GM12891 (cell line): ENCODE results near the gene PTPRG.
A peak's percentile ranks its signal among the peaks of the same experiment; 100 is the strongest.

Source experiments
- DNase-seq: peaks from one replicate; pipeline ENCODE4 v3.0.0; 2011; ENCODE audit warnings: low spot score; ENCODE audit not compliant: insufficient read length
- FAIRE-seq: peaks from 2 replicates; lab custom pipeline; 2011; peaks lifted over from hg19 to GRCh38; lab: Jason Lieb, UNC
- PAX5 ChIP-seq: IDR thresholded peaks from 2 replicates; pipeline ENCODE4 v1.6.1; 2011; ENCODE audit warnings: low read length, moderate library complexity, mild to moderate bottlenecking; ENCODE audit not compliant: insufficient read depth, severe bottlenecking
- POLR2A ChIP-seq: IDR thresholded peaks from 2 replicates; pipeline ENCODE4 v1.6.1; 2011; ENCODE audit warnings: low read depth, low read length, control low read depth
- POLR2AphosphoS5 ChIP-seq: IDR thresholded peaks from 2 replicates; pipeline ENCODE4 v1.6.1; 2011; ENCODE audit warnings: low read depth, low read length, control low read depth
- POU2F2 ChIP-seq: IDR thresholded peaks from 2 replicates; pipeline ENCODE4 v1.6.1; 2011; ENCODE audit warnings: low read depth, mild to moderate bottlenecking, control low read depth, low read length, moderate library complexity
- SPI1 ChIP-seq: IDR thresholded peaks from 2 replicates; pipeline ENCODE4 v1.6.1; 2011; ENCODE audit warnings: low read depth, low read length, control low read depth
- TAF1 ChIP-seq: IDR thresholded peaks from 2 replicates; pipeline ENCODE4 v1.6.1; 2011; ENCODE audit warnings: low read depth, low read length, control low read depth

The PTPRG gene

DNA sequence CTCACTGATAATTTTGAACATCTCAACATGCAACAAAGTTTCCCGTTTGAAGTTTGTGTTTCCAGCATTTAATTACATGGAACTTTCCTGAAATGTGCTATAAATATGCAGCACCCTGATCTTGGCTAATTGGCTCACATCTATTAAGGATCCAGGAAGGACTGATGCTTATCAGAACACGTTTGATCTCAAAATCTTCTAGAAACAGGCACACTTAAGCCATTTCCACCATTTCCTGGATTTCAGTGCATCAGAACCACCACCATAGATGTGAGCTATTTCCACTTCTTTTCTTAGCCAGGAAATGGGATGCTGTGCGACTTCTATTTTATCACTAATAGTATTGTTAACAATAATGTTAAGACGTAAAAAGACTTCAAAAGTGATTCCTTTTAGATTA is 583.1 kb downstream of the PTPRG start:
- no peak for FAIRE-seq
- TF ChIP-seq POLR2AphosphoS5 = no peak
- no peak for DNase-seq

DNA sequence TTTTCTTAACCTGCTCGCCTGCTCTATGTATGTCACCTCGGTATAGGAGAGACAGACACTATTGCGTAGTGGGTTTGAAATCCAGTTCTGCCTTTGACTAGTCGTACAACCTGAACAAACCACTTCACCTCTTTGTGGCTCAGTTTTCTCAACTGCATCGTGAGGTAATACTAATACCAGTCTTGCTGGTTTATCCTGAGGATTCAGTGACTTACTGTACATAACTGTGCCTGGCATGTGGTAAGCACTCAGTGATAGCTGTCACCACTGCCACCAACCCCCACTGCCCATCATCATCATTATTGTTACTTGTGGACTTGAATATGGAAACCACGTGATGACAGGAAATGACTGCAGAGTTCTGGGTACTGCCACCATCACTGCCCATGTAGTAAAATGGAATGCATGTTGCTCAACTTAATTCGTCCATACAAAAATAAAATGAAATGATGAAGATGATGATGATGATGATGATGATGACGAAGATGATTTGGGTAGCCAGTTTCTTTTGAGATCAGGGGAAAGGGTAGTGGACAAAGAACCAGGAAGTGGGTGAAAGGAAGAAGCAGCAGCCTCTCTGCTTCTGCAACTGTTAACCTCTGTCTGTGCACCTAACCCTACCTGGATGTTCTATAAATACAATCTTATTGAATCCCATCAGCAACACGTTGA is 583.9 kb downstream of the PTPRG start:
- TF ChIP-seq PAX5 (no peak), POLR2A (no peak), SPI1 (no peak), TAF1 (no peak), POU2F2 (no peak), POLR2AphosphoS5 (no peak)
- FAIRE-seq (no peak), DNase-seq (no peak)

DNA sequence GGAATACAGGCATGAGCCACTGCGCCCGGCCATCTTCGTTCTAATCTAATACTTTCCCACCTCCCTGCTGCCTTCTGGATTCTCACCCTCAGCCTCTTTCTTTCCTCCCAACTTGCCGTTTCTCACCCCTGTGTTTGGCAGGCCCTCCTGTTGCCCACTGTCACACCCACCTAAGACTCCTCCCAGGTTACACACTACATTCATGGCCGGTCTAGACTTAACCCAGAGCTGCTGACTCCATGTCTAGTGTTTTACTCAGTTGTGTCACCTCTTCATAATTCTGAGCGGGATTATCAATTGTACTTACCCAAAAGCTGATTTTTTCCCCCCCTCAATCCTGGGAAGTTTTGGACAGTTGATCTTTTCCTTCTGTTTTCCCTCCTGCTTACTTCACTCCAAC is 588.2 kb downstream of the PTPRG start:
- DNase-seq = no peak
- no peak for FAIRE-seq
- TF ChIP-seq SPI1 (no peak), TAF1 (no peak), POLR2AphosphoS5 (no peak), PAX5 (no peak), POU2F2 (no peak), POLR2A (no peak)

DNA sequence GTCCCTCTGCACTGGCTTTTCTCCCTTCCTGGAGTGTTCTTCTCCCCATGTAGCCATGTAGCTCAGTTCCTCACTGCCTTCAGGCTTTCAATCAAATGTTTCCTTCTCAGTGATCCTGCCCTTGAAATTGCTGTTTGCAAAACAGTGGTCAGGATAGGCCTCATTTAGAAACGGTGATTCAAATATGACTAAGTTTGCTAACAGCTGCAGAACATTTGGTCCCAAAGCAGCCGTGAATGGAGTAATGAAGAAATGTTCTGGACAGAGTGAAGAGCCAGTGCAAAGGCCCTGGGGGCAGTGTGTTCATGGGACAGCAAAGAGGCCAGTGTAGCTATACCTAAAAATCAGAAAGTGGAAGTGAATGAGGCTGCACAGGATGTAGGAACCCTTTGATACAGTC is 588.6 kb downstream of the PTPRG start:
- TF ChIP-seq TAF1 = no peak
- no peak for TF ChIP-seq PAX5
- TF ChIP-seq SPI1 = peak; percentile 40
- no peak for TF ChIP-seq POU2F2
- FAIRE-seq (no peak), DNase-seq (no peak)

DNA sequence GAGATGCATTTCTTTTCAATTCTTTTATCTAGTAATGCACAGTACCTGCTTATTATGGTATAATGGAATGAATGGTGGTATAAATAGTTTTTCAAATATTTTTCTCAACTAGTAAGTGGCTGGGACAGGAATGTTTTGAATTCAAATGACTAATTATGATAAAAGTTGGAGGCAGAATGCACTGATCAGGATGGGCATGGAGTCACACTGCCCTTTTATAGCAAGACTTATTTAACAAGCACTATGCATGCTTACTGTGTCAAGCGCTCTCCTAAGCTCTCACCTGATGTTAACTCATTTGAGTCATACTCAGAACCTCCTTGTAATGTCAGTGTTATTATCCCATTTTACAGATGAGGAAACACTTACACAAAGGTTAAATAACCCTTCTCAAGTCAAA is 590.2 kb downstream of the PTPRG start:
- FAIRE-seq = no peak

DNA sequence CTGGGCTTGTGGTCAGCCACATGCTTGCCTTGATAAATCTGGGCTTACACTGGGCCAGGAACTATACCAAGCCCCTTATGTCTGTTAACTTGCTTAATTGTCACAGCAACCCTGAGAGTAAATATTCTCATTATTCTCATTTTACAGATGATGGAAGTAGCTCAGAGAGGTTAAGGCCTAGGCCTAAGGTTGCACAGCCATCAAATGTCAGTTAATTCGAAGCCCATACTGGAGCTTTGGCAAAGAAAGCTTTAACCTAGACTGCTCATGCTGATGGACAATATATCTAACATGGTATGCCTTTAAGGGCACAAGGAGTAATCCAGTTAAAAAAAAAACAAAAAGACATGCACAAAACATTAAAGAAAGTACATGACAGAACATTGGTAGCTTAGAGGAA is 591.9 kb downstream of the PTPRG start:
- TF ChIP-seq PAX5 (no peak), POLR2AphosphoS5 (no peak), SPI1 (no peak), POU2F2 (no peak), POLR2A (no peak), TAF1 (no peak)
- DNase-seq = no peak
- no peak for FAIRE-seq

More for the DNA sequence above, 590.2 kb downstream of the PTPRG start:
- TF ChIP-seq POLR2AphosphoS5 (no peak), TAF1 (no peak), SPI1 (no peak), POU2F2 (no peak), POLR2A (no peak), PAX5 (no peak)
- no peak for DNase-seq

DNA sequence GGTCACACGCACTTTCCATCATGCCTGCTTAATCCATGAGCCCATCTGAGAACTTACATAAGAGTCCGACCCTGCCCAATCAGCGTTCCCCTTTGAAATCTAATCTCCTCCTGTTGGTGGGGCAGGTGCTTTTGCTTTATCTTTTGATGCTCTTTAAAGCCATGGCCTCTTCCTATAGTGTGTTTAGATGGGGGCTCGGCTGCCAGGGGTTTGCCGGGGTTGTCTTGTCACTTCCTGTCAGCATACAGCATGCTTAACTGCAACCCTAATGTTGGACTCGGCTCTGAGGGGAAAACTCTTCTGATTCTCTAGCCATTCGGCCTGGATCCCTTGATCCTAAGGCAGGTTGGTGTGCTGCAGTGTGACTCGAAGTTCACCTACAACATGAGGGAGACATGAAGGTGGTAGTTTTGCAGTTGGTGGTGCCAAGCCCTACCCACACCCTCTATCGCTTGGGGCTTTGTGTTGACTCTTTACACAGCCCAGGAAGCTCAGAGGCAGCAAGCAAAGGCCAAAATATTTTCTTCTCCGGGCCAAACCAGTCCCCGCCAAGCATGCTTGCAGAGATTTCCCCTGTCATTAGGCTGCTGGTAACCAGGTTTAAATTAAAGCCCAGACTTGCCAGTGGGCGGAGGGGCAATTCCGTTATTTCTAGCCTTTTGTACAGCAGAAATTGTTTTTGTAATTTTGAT is 593.2 kb downstream of the PTPRG start:
- FAIRE-seq = no peak
- no peak for TF ChIP-seq PAX5
- TF ChIP-seq TAF1 = no peak
- no peak for TF ChIP-seq POU2F2
- TF ChIP-seq SPI1 = no peak
- no peak for TF ChIP-seq POLR2AphosphoS5
- TF ChIP-seq POLR2A = no peak
- no peak for DNase-seq

DNA sequence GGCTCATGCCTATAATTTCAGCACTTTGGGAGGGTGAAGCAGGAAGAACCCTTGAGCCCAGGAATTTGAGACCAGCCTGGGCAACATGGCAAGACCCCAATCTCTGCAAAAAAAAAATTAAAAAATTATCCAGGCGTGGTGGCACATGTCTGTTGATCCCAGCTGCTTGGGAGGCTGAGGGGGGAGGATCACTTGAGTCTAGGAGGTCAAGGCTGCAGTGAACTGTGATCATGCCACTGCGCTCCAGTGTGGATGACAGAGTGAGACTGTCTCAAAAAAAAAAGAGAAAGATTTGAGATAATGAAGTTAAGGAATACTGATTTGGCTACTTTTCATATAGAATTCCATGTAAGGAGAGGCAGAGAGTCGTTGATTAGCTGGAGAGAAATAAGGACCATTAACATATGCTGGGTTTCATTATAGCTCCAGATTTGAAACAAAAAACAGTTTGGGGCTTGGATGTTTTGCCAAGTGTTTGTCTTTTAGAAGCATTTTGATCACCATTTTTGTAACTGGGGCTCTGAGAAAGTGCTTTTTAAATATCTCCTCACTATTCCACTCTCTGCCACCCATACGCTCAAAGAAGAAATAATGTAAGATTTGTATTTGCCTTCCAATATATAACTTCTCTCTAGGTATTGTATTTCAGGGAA is 597.8 kb downstream of the PTPRG start:
- TF ChIP-seq PAX5 (no peak), POLR2AphosphoS5 (no peak), POLR2A (no peak), TAF1 (no peak), POU2F2 (no peak), SPI1 (no peak)
- DNase-seq (no peak), FAIRE-seq (no peak)

DNA sequence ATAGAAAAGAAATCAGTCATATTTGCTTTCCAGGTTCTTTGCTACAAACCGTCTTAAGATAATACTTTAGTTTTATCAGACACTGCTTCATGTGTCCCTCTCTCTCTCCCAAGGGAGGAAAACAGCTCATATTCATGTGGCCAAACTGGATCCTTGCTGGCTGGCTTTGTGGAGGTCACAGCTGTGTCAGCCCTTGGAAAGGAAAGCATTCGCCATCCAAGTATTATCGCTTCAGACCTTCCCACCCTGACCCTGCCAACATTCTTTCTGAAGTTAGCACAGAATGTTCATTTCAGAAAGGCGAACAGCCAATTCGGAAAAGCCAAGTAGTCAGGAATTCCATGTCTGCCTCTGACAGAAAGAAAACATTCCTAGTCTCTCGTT is 598.3 kb downstream of the PTPRG start:
- FAIRE-seq = no peak
- TF ChIP-seq SPI1 = no peak
- no peak for TF ChIP-seq TAF1
- no peak for TF ChIP-seq POU2F2
- no peak for TF ChIP-seq POLR2A
- no peak for TF ChIP-seq PAX5
- TF ChIP-seq POLR2AphosphoS5 = no peak
- DNase-seq = no peak

DNA sequence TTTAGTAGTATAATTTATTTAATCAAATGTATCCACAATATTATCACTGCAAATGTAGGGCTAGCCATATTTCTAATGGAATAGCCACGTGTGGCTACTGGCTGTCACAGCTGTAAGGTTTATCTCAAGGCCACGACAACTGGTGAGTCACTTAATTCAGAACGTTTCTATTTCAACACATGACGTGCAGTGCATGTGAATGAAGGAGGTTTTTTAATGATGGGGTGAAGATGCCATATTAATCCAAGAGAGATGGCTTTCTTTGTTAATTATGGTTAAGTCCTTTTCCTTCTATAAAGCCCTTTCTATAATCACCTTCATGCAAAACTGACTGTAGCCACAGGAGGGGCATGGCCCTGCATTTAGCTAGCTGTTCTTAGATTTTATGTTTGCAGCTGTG is 600.0 kb downstream of the PTPRG start:
- TF ChIP-seq POU2F2 (no peak), POLR2AphosphoS5 (no peak)
- no peak for FAIRE-seq

More for the DNA sequence above, 600.0 kb downstream of the PTPRG start:
- DNase-seq = no peak
